GM12874 (cell line): ENCODE data around the gene SDF2.

Experiments used
- CTCF ChIP-seq: IDR thresholded peaks from 2 replicates; pipeline ENCODE4 v1.5.1; 2011; ENCODE audit warnings: low read depth, mild to moderate bottlenecking, control low read depth, low read length, moderate library complexity; ENCODE audit not compliant: insufficient read depth

Gene SDF2

GRCh38 chr17:28641579-28641978 lies 20.1 kb downstream of the SDF2 start:
- TF ChIP-seq CTCF = no peak

GRCh38 chr17:28635506-28635905 lies 26.2 kb downstream of the SDF2 start:
- TF ChIP-seq CTCF = no peak

GRCh38 chr17:28634206-28634865 lies 27.4 kb downstream of the SDF2 start:
- TF ChIP-seq CTCF = no peak

DNA sequence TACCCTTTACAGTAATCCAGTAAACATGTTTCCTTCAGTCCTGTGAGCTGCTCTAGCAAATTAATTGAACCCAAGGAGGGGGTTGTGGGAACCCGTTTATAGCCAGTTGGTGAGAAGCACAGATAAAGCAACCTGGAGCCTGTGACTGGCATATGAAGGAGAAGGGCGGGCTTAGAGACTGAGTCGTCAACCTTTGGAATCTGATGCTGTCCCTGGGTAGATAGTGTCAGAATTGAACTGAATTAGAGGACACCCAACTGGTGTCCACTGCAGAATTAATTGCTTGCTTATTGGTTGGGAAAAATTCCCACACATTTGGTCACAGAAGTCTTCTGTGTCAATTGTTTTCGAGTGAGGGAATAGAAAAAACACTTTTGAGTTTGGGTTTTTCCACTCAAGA lies 34.9 kb downstream of the SDF2 start:
- no peak for TF ChIP-seq CTCF

DNA sequence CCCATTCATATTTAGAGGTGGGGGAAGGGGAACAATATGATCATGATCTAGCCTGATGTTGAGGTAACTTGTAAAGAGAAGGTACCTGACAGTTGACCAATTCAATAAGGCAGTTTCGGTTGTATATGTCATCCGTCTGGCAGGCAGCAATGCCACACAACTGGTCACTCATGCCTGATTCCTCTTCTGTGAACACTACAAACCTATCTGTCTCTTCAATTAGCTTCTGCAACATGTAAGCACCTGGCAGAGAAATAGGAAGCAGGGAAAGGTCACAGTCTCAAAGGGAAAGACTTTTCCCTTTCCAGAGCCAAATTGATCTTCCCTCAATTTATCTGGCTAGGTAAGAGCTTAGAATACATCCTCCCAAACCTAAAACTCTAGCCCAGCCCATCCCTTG lies 37.6 kb downstream of the SDF2 start:
- TF ChIP-seq CTCF = no peak

DNA sequence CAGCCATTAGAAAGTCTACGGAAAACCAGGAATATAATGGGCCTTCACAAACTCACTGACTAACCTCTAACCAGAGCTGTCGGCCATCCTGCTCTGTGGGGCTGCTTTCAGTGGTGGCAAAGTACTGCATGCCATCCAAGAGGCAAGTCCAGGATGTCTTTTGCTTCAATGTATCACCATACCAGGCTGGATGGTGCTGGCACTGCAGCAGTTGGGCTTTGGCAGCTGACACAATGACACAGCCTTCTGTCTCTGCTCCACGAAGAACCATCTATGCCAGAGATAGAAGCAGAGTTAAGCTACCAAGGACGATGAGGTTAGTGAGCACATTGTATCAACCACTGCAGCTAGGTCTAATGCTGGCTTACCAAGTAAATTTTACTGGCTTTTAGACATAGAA lies 38.0 kb downstream of the SDF2 start:
- TF ChIP-seq CTCF = no peak

GRCh38 chr17:28622186-28622585 lies 39.5 kb downstream of the SDF2 start:
- no peak for TF ChIP-seq CTCF
